WTC11 (cell line): ENCODE data around the gene KIAA0753. TPM values are rescaled to one million over a fixed set of nuclear protein-coding genes. Genes with fewer than 3 reads are reported as not detected.
A peak's percentile ranks its signal among the peaks of the same experiment; 100 is the strongest.

Source experiments
- ATAC-seq: fragments of 200-7000 bp; cut with Tn5 transposase; 2 replicates; pipeline ENCODE4 v1.10.0; 2021; ENCODE audit warnings: mild to moderate bottlenecking, moderate library complexity
- Bru-seq: library from RNA; stranded (reverse); fragments of 400-500 nt; gene quantifications from one replicate; lab custom pipeline; 2021; lab: Mats Ljungman, UMichigan
- CTCF ChIA-PET: fragments of 300-600 bp; sonication (Branson Sonifier 250); formaldehyde crosslinking; loops from one replicate; lab custom pipeline; 2021; ENCODE audit warnings: antibody characterized with exemption; lab: Charles Lee
- POLR2A ChIA-PET: fragments of 350-600 bp; sonication (Branson Sonifier 250); formaldehyde crosslinking; loops from one replicate; lab custom pipeline; 2021; ENCODE audit warnings: antibody characterized with exemption; lab: Charles Lee
- DNase-seq: peaks from one replicate; pipeline ENCODE4 v3.0.0; 2021; ENCODE audit warnings: low spot score
- H3K27ac Mint-ChIP-seq: 2 replicates; pipeline ENCODE4 v1.8.0; 2021; ENCODE audit warnings: mixed read lengths
- H3K27me3 Mint-ChIP-seq: 2 replicates; pipeline ENCODE4 v1.8.0; 2021; ENCODE audit warnings: low read depth, mild to moderate bottlenecking, moderate library complexity, mixed read lengths
- H3K36me3 Mint-ChIP-seq: 2 replicates; pipeline ENCODE4 v1.8.0; 2021; ENCODE audit warnings: mixed read lengths
- H3K4me1 Mint-ChIP-seq: 2 replicates; pipeline ENCODE4 v1.8.0; 2022; ENCODE audit warnings: mixed read lengths
- H3K4me3 Mint-ChIP-seq: 2 replicates; pipeline ENCODE4 v1.8.0; 2021; ENCODE audit warnings: mild to moderate bottlenecking, moderate library complexity, mixed read lengths
- H3K9me3 Mint-ChIP-seq: 2 replicates; pipeline ENCODE4 v1.8.0; 2021; ENCODE audit warnings: mixed read lengths
- ATF1 ChIP-seq: sonication (generic); formaldehyde crosslinking; IDR thresholded peaks from 2 replicates; pipeline ENCODE4 v1.8.1; 2023; ENCODE audit warnings: mild to moderate bottlenecking, moderate library complexity, missing genetic modification reagents
- ATF2 ChIP-seq: sonication (generic); formaldehyde crosslinking; IDR thresholded peaks from 2 replicates; pipeline ENCODE4 v1.8.1; 2022; ENCODE audit warnings: low read depth, missing genetic modification reagents, borderline replicate concordance
- E2F4 ChIP-seq: sonication (generic); formaldehyde crosslinking; IDR thresholded peaks from 2 replicates; pipeline ENCODE4 v1.8.1; 2022; ENCODE audit warnings: low read depth, mild to moderate bottlenecking, moderate library complexity, missing genetic modification reagents, borderline replicate concordance
- GABPB1 ChIP-seq: sonication (generic); formaldehyde crosslinking; IDR thresholded peaks from 2 replicates; pipeline ENCODE4 v1.8.1; 2023; ENCODE audit warnings: mild to moderate bottlenecking, missing genetic modification reagents
- IRF1 ChIP-seq: sonication (generic); formaldehyde crosslinking; IDR thresholded peaks from 2 replicates; pipeline ENCODE4 v1.8.0; 2023; ENCODE audit warnings: missing genetic modification reagents
- IRF2 ChIP-seq: sonication (generic); formaldehyde crosslinking; IDR thresholded peaks from 2 replicates; pipeline ENCODE4 v1.8.0; 2022; ENCODE audit warnings: low read depth, missing genetic modification reagents, borderline replicate concordance
- JUN ChIP-seq: sonication (generic); formaldehyde crosslinking; IDR thresholded peaks from 2 replicates; pipeline ENCODE4 v1.8.0; 2023; ENCODE audit warnings: mild to moderate bottlenecking, missing genetic modification reagents
- MLX ChIP-seq: sonication (generic); formaldehyde crosslinking; IDR thresholded peaks from 2 replicates; pipeline ENCODE4 v1.8.1; 2023; ENCODE audit warnings: mild to moderate bottlenecking, missing genetic modification reagents, moderate library complexity
- NFE2L1 ChIP-seq: sonication (generic); formaldehyde crosslinking; IDR thresholded peaks from 2 replicates; pipeline ENCODE4 v1.8.1; 2023; ENCODE audit warnings: missing genetic modification reagents
- NR1H2 ChIP-seq: sonication (generic); formaldehyde crosslinking; IDR thresholded peaks from 2 replicates; pipeline ENCODE4 v1.9.0; 2021; ENCODE audit warnings: mild to moderate bottlenecking, moderate library complexity, missing genetic modification reagents
- TEAD1 ChIP-seq: sonication (generic); formaldehyde crosslinking; IDR thresholded peaks from 2 replicates; pipeline ENCODE4 v1.8.0; 2022; ENCODE audit warnings: mild to moderate bottlenecking, missing genetic modification reagents
- ZNF121 ChIP-seq: sonication (generic); formaldehyde crosslinking; IDR thresholded peaks from 2 replicates; pipeline ENCODE4 v1.8.0; 2023; ENCODE audit warnings: missing genetic modification reagents
- ZNF219 ChIP-seq: sonication (generic); formaldehyde crosslinking; IDR thresholded peaks from 2 replicates; pipeline ENCODE4 v1.8.0; 2023; ENCODE audit warnings: missing genetic modification reagents, mild to moderate bottlenecking, borderline replicate concordance
- ZNF281 ChIP-seq: sonication (generic); formaldehyde crosslinking; IDR thresholded peaks from 2 replicates; pipeline ENCODE4 v1.8.0; 2023; ENCODE audit warnings: mild to moderate bottlenecking, missing genetic modification reagents
- ZNF396 ChIP-seq: fragments of 250-450 bp; sonication (Bioruptor Pico); IDR thresholded peaks from 2 replicates; pipeline ENCODE4 v1.8.0; 2021; ENCODE audit warnings: mild to moderate bottlenecking, moderate library complexity, borderline replicate concordance
- long read RNA-seq, 3 experiments: library from RNA in 1 of 3; library from capped mRNA in 1 of 3; library from polyadenylated mRNA in 1 of 3; unstranded in 2 of 3; stranded (forward) in 1 of 3; transcript quantifications; one replicate each; pipeline ENCODE4 v2.0.0, GENCODE V29; 2021
- total RNA-seq: library from RNA; stranded (reverse); gene quantifications from 3 replicates; pipeline ENCODE4 v1.2.3, GENCODE V29; 2021
- TF ChIP-seq, protein P1 (sequence below): sonication (generic); formaldehyde crosslinking; IDR thresholded peaks from 2 replicates; pipeline ENCODE4 v1.8.0; 2022; ENCODE audit warnings: mild to moderate bottlenecking, missing genetic modification reagents
- TF ChIP-seq, protein P2 (sequence below): fragments of 250-450 bp; sonication (Bioruptor Pico); IDR thresholded peaks from 2 replicates; pipeline ENCODE4 v1.9.0; 2021; ENCODE audit warnings: mild to moderate bottlenecking
- TF ChIP-seq, protein P3 (sequence below): sonication (generic); formaldehyde crosslinking; IDR thresholded peaks from 2 replicates; pipeline ENCODE4 v1.8.0; 2023; ENCODE audit warnings: missing genetic modification reagents, mild to moderate bottlenecking, borderline replicate concordance

The KIAA0753 gene
- total RNA-seq (17.7 to 22.8 TPM (median 18.4 TPM) in 3 replicates), Bru-seq, nascent RNA (percentile 77 among the genes with signal in this experiment)
- long read RNA-seq, experiment 1, full-length matches to known transcripts: 18 of 41 reads
- long read RNA-seq, experiment 1, partial matches to known transcripts: 7 of 41 reads
- long read RNA-seq, experiment 1, other reads (novel, unspliced or antisense): 16 of 41 reads
- long read RNA-seq, experiment 2, partial matches to known transcripts: 4 of 19 reads
- long read RNA-seq, experiment 2, other reads (novel, unspliced or antisense): 15 of 19 reads
- long read RNA-seq, experiment 3, partial matches to known transcripts: 0 of 1 reads
- long read RNA-seq, experiment 3, other reads (novel, unspliced or antisense): 0 of 1 reads

DNA sequence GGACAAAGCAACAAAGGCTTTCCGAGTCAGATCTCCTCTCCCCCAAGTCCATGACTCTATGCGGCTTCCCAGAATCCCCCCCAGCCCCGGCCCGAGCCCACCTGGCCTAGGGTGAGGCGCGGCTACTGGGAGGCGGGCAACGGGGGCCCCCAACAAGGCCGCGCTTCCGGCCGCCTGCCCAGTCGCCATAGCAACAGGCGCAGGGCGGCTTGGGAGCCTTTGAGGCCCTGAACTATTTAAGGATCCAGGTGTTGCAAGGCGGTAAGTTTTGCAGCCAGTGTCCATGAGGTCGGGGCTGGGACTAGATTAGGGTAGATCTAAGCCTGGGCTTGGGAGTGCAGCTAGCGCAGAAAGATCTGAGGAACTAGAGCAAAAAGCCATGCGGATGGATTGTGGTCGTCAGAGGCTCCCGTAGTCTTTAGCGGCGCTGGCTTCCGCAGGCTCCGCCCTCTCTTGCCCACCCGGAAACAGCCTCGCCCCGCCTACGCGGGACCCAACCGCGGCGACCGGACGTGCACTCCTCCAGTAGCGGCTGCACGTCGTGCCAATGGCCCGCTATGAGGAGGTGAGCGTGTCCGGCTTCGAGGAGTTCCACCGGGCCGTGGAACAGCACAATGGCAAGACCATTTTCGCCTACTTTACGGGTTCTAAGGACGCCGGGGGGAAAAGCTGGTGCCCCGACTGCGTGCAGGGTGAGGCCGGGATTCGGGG lies at the start of gene KIAA0753, which contains the start of gene TXNDC17:
TSS of gene KIAA0753 (minus strand) at position 176 of the 711 bp plus-strand sequence. CDS start 5,608 bp downstream, outside the sequence.
TSS of gene TXNDC17 (plus strand) at position 525 of the 711 bp plus-strand sequence. CDS start at position 548, 23 bp downstream.
- Mint-ChIP-seq H3K4me1 (peaks cover 23% of the 10 kb centered on the region), H3K4me3 (peak within 1 kb of the TSS; percentile 88), H3K9me3 (no peaks in the 10 kb centered on the region), H3K27me3 (no peaks in the 10 kb centered on the region), H3K27ac (peak within 1 kb of the TSS; percentile 99), H3K36me3 (peaks cover 27% of the 10 kb centered on the region)
- CTCF ChIA-PET: interaction anchor here (0.5 to 2.4 kb wide), 5 partner anchors 8 to 364 kb away, joined by 3 to 5 read pairs (median 3); partner anchors contain the start of genes C17orf100 and MED31
- DNase-seq (peak; percentile 92), ATAC-seq (peak; percentile 90)
- POLR2A ChIA-PET: no interaction called here
- TF ChIP-seq JUN (CRISPR knock-in tag) (no peak), ZNF219 (CRISPR knock-in tag) (no peak), GABPB1 (CRISPR knock-in tag) (peak; percentile 70), MLX (CRISPR knock-in tag) (no peak), ATF2 (CRISPR knock-in tag) (no peak), E2F4 (CRISPR knock-in tag) (no peak), ATF1 (no peak), IRF2 (CRISPR knock-in tag) (no peak), NR1H2 (no peak), TEAD1 (CRISPR knock-in tag) (peak; percentile 53; the same call in 1 of the 2 replicates), ZNF396 (CRISPR knock-in tag) (no peak), IRF1 (CRISPR knock-in tag) (peak; percentile 84; the same call in 1 of the 2 replicates), ZNF121 (CRISPR knock-in tag) (no peak), ZNF281 (CRISPR knock-in tag) (no peak), NFE2L1 (CRISPR knock-in tag) (no peak)
- TF ChIP-seq, protein P1, sequence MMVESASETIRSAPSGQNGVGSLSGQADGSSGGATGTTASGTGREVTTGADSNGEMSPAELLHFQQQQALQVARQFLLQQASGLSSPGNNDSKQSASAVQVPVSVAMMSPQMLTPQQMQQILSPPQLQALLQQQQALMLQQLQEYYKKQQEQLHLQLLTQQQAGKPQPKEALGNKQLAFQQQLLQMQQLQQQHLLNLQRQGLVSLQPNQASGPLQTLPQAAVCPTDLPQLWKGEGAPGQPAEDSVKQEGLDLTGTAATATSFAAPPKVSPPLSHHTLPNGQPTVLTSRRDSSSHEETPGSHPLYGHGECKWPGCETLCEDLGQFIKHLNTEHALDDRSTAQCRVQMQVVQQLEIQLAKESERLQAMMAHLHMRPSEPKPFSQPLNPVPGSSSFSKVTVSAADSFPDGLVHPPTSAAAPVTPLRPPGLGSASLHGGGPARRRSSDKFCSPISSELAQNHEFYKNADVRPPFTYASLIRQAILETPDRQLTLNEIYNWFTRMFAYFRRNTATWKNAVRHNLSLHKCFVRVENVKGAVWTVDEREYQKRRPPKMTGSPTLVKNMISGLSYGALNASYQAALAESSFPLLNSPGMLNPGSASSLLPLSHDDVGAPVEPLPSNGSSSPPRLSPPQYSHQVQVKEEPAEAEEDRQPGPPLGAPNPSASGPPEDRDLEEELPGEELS: peak; percentile 87
- TF ChIP-seq, protein P2, sequence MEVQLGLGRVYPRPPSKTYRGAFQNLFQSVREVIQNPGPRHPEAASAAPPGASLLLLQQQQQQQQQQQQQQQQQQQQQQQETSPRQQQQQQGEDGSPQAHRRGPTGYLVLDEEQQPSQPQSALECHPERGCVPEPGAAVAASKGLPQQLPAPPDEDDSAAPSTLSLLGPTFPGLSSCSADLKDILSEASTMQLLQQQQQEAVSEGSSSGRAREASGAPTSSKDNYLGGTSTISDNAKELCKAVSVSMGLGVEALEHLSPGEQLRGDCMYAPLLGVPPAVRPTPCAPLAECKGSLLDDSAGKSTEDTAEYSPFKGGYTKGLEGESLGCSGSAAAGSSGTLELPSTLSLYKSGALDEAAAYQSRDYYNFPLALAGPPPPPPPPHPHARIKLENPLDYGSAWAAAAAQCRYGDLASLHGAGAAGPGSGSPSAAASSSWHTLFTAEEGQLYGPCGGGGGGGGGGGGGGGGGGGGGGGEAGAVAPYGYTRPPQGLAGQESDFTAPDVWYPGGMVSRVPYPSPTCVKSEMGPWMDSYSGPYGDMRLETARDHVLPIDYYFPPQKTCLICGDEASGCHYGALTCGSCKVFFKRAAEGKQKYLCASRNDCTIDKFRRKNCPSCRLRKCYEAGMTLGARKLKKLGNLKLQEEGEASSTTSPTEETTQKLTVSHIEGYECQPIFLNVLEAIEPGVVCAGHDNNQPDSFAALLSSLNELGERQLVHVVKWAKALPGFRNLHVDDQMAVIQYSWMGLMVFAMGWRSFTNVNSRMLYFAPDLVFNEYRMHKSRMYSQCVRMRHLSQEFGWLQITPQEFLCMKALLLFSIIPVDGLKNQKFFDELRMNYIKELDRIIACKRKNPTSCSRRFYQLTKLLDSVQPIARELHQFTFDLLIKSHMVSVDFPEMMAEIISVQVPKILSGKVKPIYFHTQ (CRISPR knock-in tag): no peak
- TF ChIP-seq, protein P3, sequence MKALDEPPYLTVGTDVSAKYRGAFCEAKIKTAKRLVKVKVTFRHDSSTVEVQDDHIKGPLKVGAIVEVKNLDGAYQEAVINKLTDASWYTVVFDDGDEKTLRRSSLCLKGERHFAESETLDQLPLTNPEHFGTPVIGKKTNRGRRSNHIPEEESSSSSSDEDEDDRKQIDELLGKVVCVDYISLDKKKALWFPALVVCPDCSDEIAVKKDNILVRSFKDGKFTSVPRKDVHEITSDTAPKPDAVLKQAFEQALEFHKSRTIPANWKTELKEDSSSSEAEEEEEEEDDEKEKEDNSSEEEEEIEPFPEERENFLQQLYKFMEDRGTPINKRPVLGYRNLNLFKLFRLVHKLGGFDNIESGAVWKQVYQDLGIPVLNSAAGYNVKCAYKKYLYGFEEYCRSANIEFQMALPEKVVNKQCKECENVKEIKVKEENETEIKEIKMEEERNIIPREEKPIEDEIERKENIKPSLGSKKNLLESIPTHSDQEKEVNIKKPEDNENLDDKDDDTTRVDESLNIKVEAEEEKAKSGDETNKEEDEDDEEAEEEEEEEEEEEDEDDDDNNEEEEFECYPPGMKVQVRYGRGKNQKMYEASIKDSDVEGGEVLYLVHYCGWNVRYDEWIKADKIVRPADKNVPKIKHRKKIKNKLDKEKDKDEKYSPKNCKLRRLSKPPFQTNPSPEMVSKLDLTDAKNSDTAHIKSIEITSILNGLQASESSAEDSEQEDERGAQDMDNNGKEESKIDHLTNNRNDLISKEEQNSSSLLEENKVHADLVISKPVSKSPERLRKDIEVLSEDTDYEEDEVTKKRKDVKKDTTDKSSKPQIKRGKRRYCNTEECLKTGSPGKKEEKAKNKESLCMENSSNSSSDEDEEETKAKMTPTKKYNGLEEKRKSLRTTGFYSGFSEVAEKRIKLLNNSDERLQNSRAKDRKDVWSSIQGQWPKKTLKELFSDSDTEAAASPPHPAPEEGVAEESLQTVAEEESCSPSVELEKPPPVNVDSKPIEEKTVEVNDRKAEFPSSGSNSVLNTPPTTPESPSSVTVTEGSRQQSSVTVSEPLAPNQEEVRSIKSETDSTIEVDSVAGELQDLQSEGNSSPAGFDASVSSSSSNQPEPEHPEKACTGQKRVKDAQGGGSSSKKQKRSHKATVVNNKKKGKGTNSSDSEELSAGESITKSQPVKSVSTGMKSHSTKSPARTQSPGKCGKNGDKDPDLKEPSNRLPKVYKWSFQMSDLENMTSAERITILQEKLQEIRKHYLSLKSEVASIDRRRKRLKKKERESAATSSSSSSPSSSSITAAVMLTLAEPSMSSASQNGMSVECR (CRISPR knock-in tag): peak; percentile 26; the same call in 1 of the 2 replicates
